ENCODE measurements around the gene NRROS. TPM values are rescaled to one million over a fixed set of nuclear protein-coding genes. Genes with fewer than 3 reads are reported as not detected.

NRROS gene
- not detected in 5 replicates for total RNA-seq (2022; extraction: Qiagen RNA extraction; ENCODE audit: low read depth)

DNA sequence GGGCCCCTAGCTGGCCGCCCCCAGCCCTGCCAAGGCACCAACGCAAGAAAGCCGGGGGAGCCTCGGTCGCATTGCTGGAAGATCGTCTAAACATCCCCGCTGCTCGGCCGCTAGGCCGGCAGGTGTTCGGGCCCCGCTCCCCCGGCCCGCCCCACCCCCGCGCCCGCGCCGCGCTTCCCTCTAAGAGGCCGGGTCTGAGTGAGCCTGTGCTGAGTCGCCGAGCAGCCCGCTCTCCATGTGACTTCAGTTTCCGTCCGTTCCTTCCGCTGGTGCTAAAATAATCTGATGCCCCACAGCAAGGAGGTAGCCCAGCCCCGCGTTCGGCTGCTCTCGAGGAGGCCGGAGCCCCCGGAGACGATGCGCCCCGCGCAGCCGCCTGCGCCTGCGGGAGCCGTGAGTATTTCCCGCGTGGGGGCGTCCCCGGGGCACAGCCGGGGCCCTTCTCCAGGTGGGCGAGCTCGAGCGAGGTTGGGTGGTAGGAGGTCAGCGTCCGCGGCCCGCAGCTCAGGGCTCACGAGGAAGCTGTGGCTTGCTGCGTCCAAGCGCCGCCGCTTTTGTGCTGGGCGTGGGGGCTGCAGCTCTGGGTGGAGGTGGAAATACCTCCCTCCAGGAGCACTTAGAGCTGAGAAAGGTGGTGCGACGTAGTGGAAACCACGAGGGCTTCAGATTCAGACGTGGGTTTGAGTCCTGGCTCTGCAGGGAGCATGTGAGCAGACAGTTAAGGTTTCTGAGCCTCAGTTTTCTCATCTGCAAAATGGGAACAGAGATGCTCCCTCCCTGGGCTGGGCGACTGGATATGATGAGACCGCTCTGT is at the start of gene NRROS:
Gene NRROS (plus strand): TSS at position 212 of the 814 bp plus-strand sequence. CDS start 14,846 bp downstream, outside the sequence.

Other genes starting within 250 kb of the NRROS start
- 5.7 to 10.1 TPM (median 9.1 TPM) in 5 replicates for gene UBXN7, start 207.3 kb upstream of the NRROS start, total RNA-seq (2022; extraction: Qiagen RNA extraction; ENCODE audit: low read depth)
- 4.2 to 5.6 TPM (median 4.5 TPM) in 5 replicates for gene RNF168, start 135.9 kb upstream of the NRROS start, total RNA-seq (2022; extraction: Qiagen RNA extraction; ENCODE audit: low read depth)
- not detected in 5 replicates for gene SMCO1, start 124.3 kb upstream of the NRROS start, total RNA-seq (2022; extraction: Qiagen RNA extraction; ENCODE audit: low read depth)
- gene WDR53, start 71.1 kb upstream of the NRROS start, total RNA-seq (2022; extraction: Qiagen RNA extraction; ENCODE audit: low read depth): 8.8 to 11.4 TPM (median 10.4 TPM) in 5 replicates
- 6.8 to 8.2 TPM (median 7.2 TPM) in 5 replicates for gene FBXO45, start 71.0 kb upstream of the NRROS start, total RNA-seq (2022; extraction: Qiagen RNA extraction; ENCODE audit: low read depth)
- gene CEP19, start 72.6 kb downstream of the NRROS start, total RNA-seq (2022; extraction: Qiagen RNA extraction; ENCODE audit: low read depth): 3.1 to 3.6 TPM (median 3.4 TPM) in 5 replicates
- 26.9 to 32.4 TPM (median 29.9 TPM) in 5 replicates for gene PIGX, start 72.7 kb downstream of the NRROS start, total RNA-seq (2022; extraction: Qiagen RNA extraction; ENCODE audit: low read depth)
- 32.8 to 55.4 TPM (median 38.1 TPM) in 5 replicates for gene PAK2, start 100.2 kb downstream of the NRROS start, total RNA-seq (2022; extraction: Qiagen RNA extraction; ENCODE audit: low read depth)
- gene SENP5, start 228.2 kb downstream of the NRROS start, total RNA-seq (2022; extraction: Qiagen RNA extraction; ENCODE audit: low read depth): 5.4 to 8.7 TPM (median 7.2 TPM) in 5 replicates